H1 (cell line): Measurements from ENCODE around the gene DOCK10. TPM values are rescaled to one million over a fixed set of nuclear protein-coding genes. Genes with fewer than 3 reads are reported as not detected.

Source experiments
- CTCF ChIA-PET: fragments of 300-600 bp; sonication (Branson Sonifier 250); formaldehyde crosslinking; loops from one replicate; lab custom pipeline; 2021; ENCODE audit not compliant: partially characterized antibody; lab: Charles Lee
- POLR2A ChIA-PET: fragments of 300-600 bp; sonication (Branson Sonifier 250); formaldehyde crosslinking; loops from one replicate; lab custom pipeline; 2021; ENCODE audit warnings: inconsistent platforms; ENCODE audit not compliant: partially characterized antibody; lab: Charles Lee
- DNase-seq, 2 experiments: peaks; one replicate each; pipeline versions ENCODE4 v3.0.0 to v3.0.0-alpha.2; 2010 to 2022; ENCODE audit warnings: low spot score in 2 of 2, low read depth in 1 of 2, mixed read lengths in 1 of 2
- FAIRE-seq: peaks from 2 replicates; lab custom pipeline; 2011; peaks lifted over from hg19 to GRCh38; lab: Jason Lieb, UNC
- H2AFZ ChIP-seq: 2 replicates; pipeline ENCODE4 v1.8.1; 2012; ENCODE audit warnings: low read length, inconsistent platforms
- H2AK5ac ChIP-seq: 2 replicates; pipeline ENCODE4 v1.6.1; 2013; ENCODE audit warnings: low read depth, low read length
- H2BK120ac ChIP-seq: replicated peaks from 2 replicates; pipeline ENCODE3; 2013; ENCODE audit warnings: low read depth, low read length, inconsistent platforms
- H2BK12ac ChIP-seq: 2 replicates; pipeline ENCODE4 v1.6.1; 2013; ENCODE audit warnings: low read depth, low read length
- H2BK15ac ChIP-seq: 2 replicates; pipeline ENCODE4 v1.6.1; 2013; ENCODE audit warnings: low read length
- H2BK20ac ChIP-seq: 2 replicates; pipeline ENCODE4 v1.6.1; 2013; ENCODE audit warnings: low read length
- H2BK5ac ChIP-seq: 2 replicates; pipeline ENCODE4 v1.6.1; 2013; ENCODE audit warnings: low read depth, low read length
- H3K14ac ChIP-seq: 2 replicates; pipeline ENCODE4 v1.6.1; 2013; ENCODE audit warnings: inconsistent platforms; ENCODE audit not compliant: insufficient read length
- H3K18ac ChIP-seq: 2 replicates; pipeline ENCODE4 v1.6.1; 2013; ENCODE audit warnings: low read length; ENCODE audit errors: extremely low read depth
- H3K23ac ChIP-seq: 2 replicates; pipeline ENCODE4 v1.6.1; 2013; ENCODE audit warnings: inconsistent platforms; ENCODE audit not compliant: insufficient read length
- H3K23me2 ChIP-seq: 2 replicates; pipeline ENCODE4 v1.6.1; 2013; ENCODE audit warnings: low read depth, low read length
- H3K27ac ChIP-seq: 2 replicates; pipeline ENCODE4 v1.6.1; 2011; ENCODE audit warnings: low read depth, low read length, inconsistent platforms
- H3K27me3 ChIP-seq, 4 experiments: replicated peaks in 1 of 4; 1 replicate in 1 of 4; 2 replicates in 3 of 4; pipeline versions ENCODE4 v1.6.1 to v1.8.1; 2011 to 2013; ENCODE audit warnings: low read length in 3 of 4, mild to moderate bottlenecking in 3 of 4, inconsistent platforms in 2 of 4, mixed read lengths in 2 of 4, moderate library complexity in 1 of 4; ENCODE audit not compliant: control insufficient read depth in 3 of 4, insufficient read depth in 3 of 4; ENCODE audit errors: extremely low read depth in 1 of 4
- H3K36me3 ChIP-seq, 4 experiments: 2 replicates each; pipeline versions ENCODE4 v1.6.1 to v1.8.1; 2011 to 2013; ENCODE audit warnings: mild to moderate bottlenecking in 4 of 4, low read length in 3 of 4, moderate library complexity in 2 of 4, control low read depth in 1 of 4, inconsistent platforms in 1 of 4; ENCODE audit not compliant: insufficient read depth in 4 of 4, control insufficient read depth in 2 of 4
- H3K4ac ChIP-seq: replicated peaks from 2 replicates; pipeline ENCODE3; 2013; ENCODE audit warnings: low read length, low read depth, mixed read lengths, inconsistent platforms; ENCODE audit not compliant: insufficient read length
- H3K4me1 ChIP-seq, 4 experiments: replicated peaks in 1 of 4; 1 replicate in 1 of 4; 2 replicates in 3 of 4; pipeline versions ENCODE4 v1.6.1 to v1.8.1; 2011 to 2013; ENCODE audit warnings: low read length in 3 of 4, inconsistent platforms in 2 of 4, mixed read lengths in 1 of 4; ENCODE audit not compliant: insufficient read depth in 4 of 4, control insufficient read depth in 3 of 4
- H3K4me2 ChIP-seq, 2 experiments: 2 replicates each; pipeline versions ENCODE4 v1.6.1 to v1.8.1; 2011 to 2013; ENCODE audit warnings: low read depth in 2 of 2, low read length in 2 of 2, control low read depth in 1 of 2, inconsistent platforms in 1 of 2, mild to moderate bottlenecking in 1 of 2; ENCODE audit not compliant: insufficient read depth in 1 of 2
- H3K4me3 ChIP-seq, 4 experiments: fragments of 200-600, 300-600 bp in 1 of 4; sonication (generic), shearing (Covaris generic), sonication (Bioruptor Twin) in 1 of 4; 2 replicates each; pipeline versions ENCODE4 v1.5.1 to v1.8.1; 2011 to 2016; ENCODE audit warnings: low read length in 4 of 4, low read depth in 3 of 4, control low read depth in 2 of 4, inconsistent platforms in 2 of 4, mild to moderate bottlenecking in 2 of 4, mixed read lengths in 1 of 4, moderate library complexity in 1 of 4; ENCODE audit not compliant: insufficient read depth in 2 of 4; ENCODE audit errors: extremely low read depth in 1 of 4
- H3K56ac ChIP-seq: replicated peaks from 2 replicates; pipeline ENCODE3; 2013; ENCODE audit warnings: low read depth, mild to moderate bottlenecking, mixed read lengths, low read length, inconsistent platforms; ENCODE audit not compliant: insufficient read length
- H3K79me1 ChIP-seq: 2 replicates; pipeline ENCODE4 v1.6.1; 2013; ENCODE audit warnings: low read depth, low read length, control low read depth
- H3K79me2 ChIP-seq, 2 experiments: 2 replicates each; pipeline versions ENCODE4 v1.6.1 to v1.8.1; 2012 to 2013; ENCODE audit warnings: low read length in 2 of 2, mild to moderate bottlenecking in 2 of 2, inconsistent platforms in 1 of 2; ENCODE audit not compliant: insufficient read depth in 2 of 2, control insufficient read depth in 1 of 2
- H3K9ac ChIP-seq, 4 experiments: replicated peaks in 1 of 4; 1 replicate in 1 of 4; 2 replicates in 3 of 4; pipeline versions ENCODE4 v1.6.1 to v1.8.1; 2011 to 2013; ENCODE audit warnings: low read depth in 3 of 4, low read length in 3 of 4, control low read depth in 2 of 4, mild to moderate bottlenecking in 2 of 4, moderate library complexity in 2 of 4, inconsistent platforms in 1 of 4; ENCODE audit errors: extremely low read depth in 1 of 4
- H3K9me3 ChIP-seq, 2 experiments: 2 replicates each; pipeline versions ENCODE4 v1.6.1 to v1.8.1; 2012 to 2013; ENCODE audit warnings: mild to moderate bottlenecking in 2 of 2, moderate library complexity in 2 of 2, control low read depth in 1 of 2, inconsistent platforms in 1 of 2, low read depth in 1 of 2, low read length in 1 of 2, mixed read lengths in 1 of 2; ENCODE audit not compliant: insufficient read depth in 2 of 2
- H4K20me1 ChIP-seq, 2 experiments: replicated peaks in 1 of 2; 2 replicates each; pipeline versions ENCODE3 to v1.8.1; 2011 to 2013; ENCODE audit warnings: inconsistent platforms in 2 of 2, low read length in 2 of 2, mild to moderate bottlenecking in 1 of 2; ENCODE audit not compliant: insufficient read depth in 2 of 2, control insufficient read depth in 1 of 2
- H4K5ac ChIP-seq: 2 replicates; pipeline ENCODE4 v1.6.1; 2013; ENCODE audit warnings: low read length, low read depth, mixed read lengths, inconsistent platforms; ENCODE audit not compliant: insufficient read length
- H4K8ac ChIP-seq: 2 replicates; pipeline ENCODE4 v1.8.0; 2013; ENCODE audit warnings: mild to moderate bottlenecking, moderate library complexity, low read length, inconsistent platforms; ENCODE audit not compliant: insufficient read depth; ENCODE audit errors: extremely low read depth
- H4K91ac ChIP-seq: replicated peaks from 2 replicates; pipeline ENCODE3; 2013; ENCODE audit warnings: low read length, mixed read lengths, inconsistent platforms; ENCODE audit not compliant: insufficient read length
- CBX8 ChIP-seq: fragments of 300-800, 300-1000 bp; sonication (generic); IDR thresholded peaks from 2 replicates; pipeline ENCODE4 v1.7.1; 2016; ENCODE audit warnings: low read depth, low read length, borderline replicate concordance
- EGR1 ChIP-seq: IDR thresholded peaks from 2 replicates; pipeline ENCODE4 v1.6.1; 2011; ENCODE audit warnings: low read depth, low read length, borderline replicate concordance
- MAFK ChIP-seq: IDR thresholded peaks from 2 replicates; pipeline ENCODE4 v1.6.1; 2012; ENCODE audit warnings: low read depth, mild to moderate bottlenecking, improper control_type of control experiment, low read length
- ZNF274 ChIP-seq: IDR thresholded peaks from 2 replicates; pipeline ENCODE4 v1.7.0; 2012; ENCODE audit warnings: low read length, borderline replicate concordance; ENCODE audit errors: extremely low read depth
- WGBS, 2 experiments: shearing (Covaris generic) in 1 of 2; methylation state at CpG; one replicate each; pipeline versions ENCODE4 v1.1.6 to v1.1.7; 2013 to 2015; ENCODE audit warnings: low lambda C conversion rate in 2 of 2, mixed read lengths in 2 of 2, inconsistent platforms in 1 of 2, low coverage in 1 of 2, missing lambda C conversion rate in 1 of 2; ENCODE audit not compliant: insufficient replicate concordance in 2 of 2, insufficient coverage in 1 of 2, insufficient read length in 1 of 2; ENCODE audit errors: extremely low coverage in 1 of 2, missing lambda C conversion rate in 1 of 2; 5-methylcytosine and 5-hydroxymethylcytosine counted together
- polyA plus RNA-seq, 7 experiments: library from polyadenylated mRNA; depleted of rRNA in 3 of 7; stranded (reverse) in 5 of 7; unstranded in 2 of 7; fragments of >200 nt in 5 of 7; fragments of 200-250 nt in 2 of 7; gene quantifications; 1 replicate in 5 of 7; 2 replicates in 1 of 7; 4 replicates in 1 of 7; pipeline versions ENCODE4 v1.2.1 to v1.2.3, GENCODE V29; 2011 to 2013; ENCODE audit warnings: missing spikeins in 2 of 7, mixed read lengths in 2 of 7
- total RNA-seq: library from RNA; stranded (reverse); fragmentation: NEBNext Ultra II Directional; extraction: Animal tissue kit (Norgen Biotek cat#: 25700); gene quantifications from 2 replicates; pipeline ENCODE4 v1.2.1, GENCODE V29; 2021

Gene DOCK10
- total and polyA plus RNA-seq, 2 of the 8 experiments (the other 6 are each of a cell fraction or from before 2014, with no cell fraction given), result 0.33 to 1.6 TPM

GRCh38 chr2:224799691-224800090, 242.6 kb downstream of the DOCK10 start:
- H3K18ac ChIP-seq, result no peak overlapping the region
- no peak overlapping the region for H2BK12ac ChIP-seq
- H3K9ac ChIP-seq, result no peak overlapping the region
- no peak overlapping the region for H4K8ac ChIP-seq
- no peak overlapping the region for H3K4ac ChIP-seq
- H4K91ac ChIP-seq, result no peak overlapping the region
- no peaks in the 10 kb centered on the region; a peak in 1 of 7 replicates for H3K27me3 ChIP-seq
- no peak overlapping the region for H2BK15ac ChIP-seq
- H3K4me2 ChIP-seq, result no peak overlapping the region
- no peaks in the 10 kb centered on the region for H3K23me2 ChIP-seq
- H3K4me3 ChIP-seq, result no peak overlapping the region
- no peaks in the 10 kb centered on the region for H3K36me3 ChIP-seq
- no peaks in the 10 kb centered on the region for H3K79me2 ChIP-seq
- no peak overlapping the region for H2BK120ac ChIP-seq
- H2AK5ac ChIP-seq, result no peak overlapping the region
- no peak overlapping the region for H4K5ac ChIP-seq
- 88% methylated on average over 1 of the region's 1 CpG; no CpG with 5 or more reads in 1 of the 2 experiments for WGBS, 2 experiments
- H3K27ac ChIP-seq, result no peak overlapping the region
- no peaks in the 10 kb centered on the region for H3K79me1 ChIP-seq
- H2BK5ac ChIP-seq, result no peak overlapping the region
- no peaks in the 10 kb centered on the region for H3K9me3 ChIP-seq
- H4K20me1 ChIP-seq, result no peaks in the 10 kb centered on the region
- no peak overlapping the region for H3K56ac ChIP-seq
- no peak overlapping the region for H3K23ac ChIP-seq
- CTCF ChIA-PET, result interaction anchor here (1.0 kb wide), 1 partner anchor 202 kb away, joined by 3 read pairs; no protein-coding TSS in a partner anchor
- POLR2A ChIA-PET, result no interaction called here
- H2AFZ ChIP-seq, result no peak overlapping the region
- DNase-seq, result no peak
- no peak overlapping the region for H2BK20ac ChIP-seq
- H3K4me1 ChIP-seq, result no peaks in the 10 kb centered on the region
- H3K14ac ChIP-seq, result no peak overlapping the region
- FAIRE-seq, result no peak
- TF ChIP-seq ZNF274 (no peak), CBX8 (no peak), EGR1 (no peak), MAFK (no peak)
